IPS-15b (cell line): ENCODE data around the gene EPHB4.
"Not testable (repeated sequence)": the region's sequence is repeated elsewhere in the genome, so short reads cannot be mapped to it uniquely, and the experiment has no call there.

Experiments used
- H3K27me3 ChIP-seq: one replicate; pipeline ENCODE4 v1.6.1; 2013; ENCODE audit warnings: low read length; ENCODE audit not compliant: control insufficient read depth, insufficient read depth
- H3K36me3 ChIP-seq: one replicate; pipeline ENCODE4 v1.6.1; 2013; ENCODE audit warnings: low read length; ENCODE audit not compliant: control insufficient read depth, insufficient read depth
- H3K4me1 ChIP-seq: one replicate; pipeline ENCODE4 v1.6.1; 2013; ENCODE audit warnings: mild to moderate bottlenecking, low read length; ENCODE audit not compliant: control insufficient read depth, insufficient read depth
- H3K4me3 ChIP-seq: one replicate; pipeline ENCODE4 v1.5.1; 2013; ENCODE audit warnings: low read depth, low read length
- H3K9ac ChIP-seq: one replicate; pipeline ENCODE4 v1.6.1; 2013; ENCODE audit warnings: low read depth, mild to moderate bottlenecking, low read length
- H3K9me3 ChIP-seq: one replicate; pipeline ENCODE4 v1.6.1; 2013; ENCODE audit warnings: mild to moderate bottlenecking, low read length; ENCODE audit not compliant: control insufficient read depth, insufficient read depth

EPHB4 gene

GRCh38 chr7:100763556-100764140 is 63.7 kb downstream of the EPHB4 start:
- Histone ChIP-seq H3K9me3 (no peaks in the 10 kb centered on the region), H3K4me3 (no peak overlapping the region), H3K9ac (no peak overlapping the region), H3K27me3 (no peaks in the 10 kb centered on the region), H3K36me3 (no peaks in the 10 kb centered on the region), H3K4me1 (no peaks in the 10 kb centered on the region)

GRCh38 chr7:100762841-100763240 is 64.5 kb downstream of the EPHB4 start:
- H3K9ac ChIP-seq, H3K4me3 ChIP-seq, H3K36me3 ChIP-seq, H3K4me1 ChIP-seq, H3K9me3 ChIP-seq, H3K27me3 ChIP-seq: not testable (repeated sequence)

- no peaks in the 10 kb centered on the region for H3K27me3 ChIP-seq
Observed at GRCh38 chr7:100759357-100760171, 67.8 kb downstream of the EPHB4 start.

GRCh38 chr7:100753750-100754149 is 73.6 kb downstream of the EPHB4 start:
- Histone ChIP-seq H3K4me3 (no peak overlapping the region), H3K36me3 (no peaks in the 10 kb centered on the region), H3K9ac (no peak overlapping the region), H3K27me3 (no peaks in the 10 kb centered on the region), H3K9me3 (no peaks in the 10 kb centered on the region), H3K4me1 (no peaks in the 10 kb centered on the region)

More at GRCh38 chr7:100759357-100760171, 67.8 kb downstream of the EPHB4 start:
- Histone ChIP-seq H3K9me3 (no peaks in the 10 kb centered on the region), H3K4me3 (no peak overlapping the region), H3K4me1 (no peaks in the 10 kb centered on the region), H3K36me3 (no peaks in the 10 kb centered on the region), H3K9ac (no peak overlapping the region)

- no peaks in the 10 kb centered on the region for H3K27me3 ChIP-seq
- no peaks in the 10 kb centered on the region for H3K4me1 ChIP-seq
- H3K9ac ChIP-seq: no peak overlapping the region
- no peaks in the 10 kb centered on the region for H3K9me3 ChIP-seq
- H3K36me3 ChIP-seq: no peaks in the 10 kb centered on the region
- no peak overlapping the region for H3K4me3 ChIP-seq
Observed at GRCh38 chr7:100752994-100753393, 74.3 kb downstream of the EPHB4 start.
